NB4 (cell line): ENCODE data around the gene GPC5.
"Not testable (repeated sequence)": the region's sequence is repeated elsewhere in the genome, so short reads cannot be mapped to it uniquely, and the experiment has no call there.

Experiments
- DNase-seq: peaks from one replicate; pipeline ENCODE4 v3.0.0; 2010; ENCODE audit warnings: low read depth
- H3K4me3 ChIP-seq: one replicate; pipeline ENCODE4 v1.5.1; 2011; ENCODE audit warnings: mild to moderate bottlenecking, low read depth, low read length, moderate library complexity
- CTCF ChIP-seq: IDR thresholded peaks from one replicate; pipeline ENCODE4 v1.5.1; 2012; ENCODE audit warnings: low read depth, low read length
- MAX ChIP-seq: IDR thresholded peaks from 2 replicates; pipeline ENCODE4 v1.6.1; 2011; ENCODE audit warnings: low read depth, low read length
- MYC ChIP-seq: IDR thresholded peaks from 2 replicates; pipeline ENCODE4 v1.6.1; 2011; ENCODE audit warnings: low read depth, low read length
- POLR2A ChIP-seq: IDR thresholded peaks from 2 replicates; pipeline ENCODE4 v1.6.1; 2011; ENCODE audit warnings: mild to moderate bottlenecking; ENCODE audit not compliant: insufficient read length; ENCODE audit errors: extremely low read depth

GPC5 gene

GRCh38 chr13:92514420-92515125 is 1116.2 kb downstream of the GPC5 start:
- no peak overlapping the region for H3K4me3 ChIP-seq
- DNase-seq: no peak
- no peak for TF ChIP-seq POLR2A
- TF ChIP-seq MAX: no peak
- TF ChIP-seq MYC: no peak
- TF ChIP-seq CTCF: no peak

GRCh38 chr13:92516878-92517277 is 1118.5 kb downstream of the GPC5 start:
- not testable (repeated sequence) for H3K4me3 ChIP-seq, DNase-seq

GRCh38 chr13:92518622-92519021 is 1120.2 kb downstream of the GPC5 start:
- not testable (repeated sequence) for DNase-seq, H3K4me3 ChIP-seq

- no peak for DNase-seq
- TF ChIP-seq CTCF: no peak
- TF ChIP-seq MAX: no peak
- TF ChIP-seq MYC: no peak
- no peak for TF ChIP-seq POLR2A
Measured at GRCh38 chr13:92530364-92530763, 1131.9 kb downstream of the GPC5 start.

GRCh38 chr13:92535222-92536006 is 1137.0 kb downstream of the GPC5 start:
- no peak for DNase-seq
- no peak for TF ChIP-seq MYC
- no peak for TF ChIP-seq POLR2A
- TF ChIP-seq CTCF: no peak
- no peak for TF ChIP-seq MAX
- H3K4me3 ChIP-seq: no peak overlapping the region

More at GRCh38 chr13:92530364-92530763, 1131.9 kb downstream of the GPC5 start:
- no peak overlapping the region for H3K4me3 ChIP-seq

GRCh38 chr13:92537471-92537870 is 1139.0 kb downstream of the GPC5 start:
- no peak overlapping the region for H3K4me3 ChIP-seq
- DNase-seq: no peak
- no peak for TF ChIP-seq POLR2A
- no peak for TF ChIP-seq CTCF
- no peak for TF ChIP-seq MAX
- no peak for TF ChIP-seq MYC

- no peak for TF ChIP-seq MYC
- no peak for TF ChIP-seq CTCF
- TF ChIP-seq MAX: no peak
- TF ChIP-seq POLR2A: no peak
- no peak for DNase-seq
- H3K4me3 ChIP-seq: no peak overlapping the region
Measured at GRCh38 chr13:92538164-92538563, 1139.7 kb downstream of the GPC5 start.

- not testable (repeated sequence) for H3K4me3 ChIP-seq, DNase-seq
Measured at GRCh38 chr13:92539148-92539547, 1140.7 kb downstream of the GPC5 start.
